Gastrocnemius medialis (tissue), 4 donors: ENCODE results near the gene SIL1.

Experiments used
- POLR2A ChIP-seq, 2 donors: fragments of 450-650 bp; IDR thresholded peaks; one replicate each; pipeline ENCODE4 v1.6.1; 2017; ENCODE audit warnings: antibody characterized with exemption in 2 of 2, mild to moderate bottlenecking in 2 of 2, moderate library complexity in 2 of 2
- TF ChIP-seq, protein P1 (sequence below), 5 experiments: fragments of 450-650 bp in 3 of 5; fragments of 200-600 bp in 2 of 5; sonication (generic) in 2 of 5; IDR thresholded peaks in 4 of 5; conservative IDR thresholded peaks in 1 of 5; 1 replicate in 4 of 5; 2 replicates in 1 of 5; pipeline ENCODE4 v1.5.1; 2016 to 2019; ENCODE audit warnings: antibody characterized with exemption in 5 of 5, mild to moderate bottlenecking in 3 of 5, moderate library complexity in 3 of 5

- TF ChIP-seq, protein P1, sequence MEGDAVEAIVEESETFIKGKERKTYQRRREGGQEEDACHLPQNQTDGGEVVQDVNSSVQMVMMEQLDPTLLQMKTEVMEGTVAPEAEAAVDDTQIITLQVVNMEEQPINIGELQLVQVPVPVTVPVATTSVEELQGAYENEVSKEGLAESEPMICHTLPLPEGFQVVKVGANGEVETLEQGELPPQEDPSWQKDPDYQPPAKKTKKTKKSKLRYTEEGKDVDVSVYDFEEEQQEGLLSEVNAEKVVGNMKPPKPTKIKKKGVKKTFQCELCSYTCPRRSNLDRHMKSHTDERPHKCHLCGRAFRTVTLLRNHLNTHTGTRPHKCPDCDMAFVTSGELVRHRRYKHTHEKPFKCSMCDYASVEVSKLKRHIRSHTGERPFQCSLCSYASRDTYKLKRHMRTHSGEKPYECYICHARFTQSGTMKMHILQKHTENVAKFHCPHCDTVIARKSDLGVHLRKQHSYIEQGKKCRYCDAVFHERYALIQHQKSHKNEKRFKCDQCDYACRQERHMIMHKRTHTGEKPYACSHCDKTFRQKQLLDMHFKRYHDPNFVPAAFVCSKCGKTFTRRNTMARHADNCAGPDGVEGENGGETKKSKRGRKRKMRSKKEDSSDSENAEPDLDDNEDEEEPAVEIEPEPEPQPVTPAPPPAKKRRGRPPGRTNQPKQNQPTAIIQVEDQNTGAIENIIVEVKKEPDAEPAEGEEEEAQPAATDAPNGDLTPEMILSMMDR (IDR thresholded peaks at IDR 0.05 in 4 of 5, conservative IDR thresholded peaks at IDR 0.05 in 1 of 5): no peak
- no peak for TF ChIP-seq POLR2A (IDR thresholded peaks at IDR 0.05)
Observed at GRCh38 chr5:139178935-139179334, 19.2 kb downstream of the SIL1 start.
